Activated T-cell treated with anti-CD3 and anti-CD28 coated beads, Interleukin-2, amount 50 U/mL, for 1 hour (primary cell): ENCODE data around the gene GAS6.
"Not testable (repeated sequence)": the region's sequence is repeated elsewhere in the genome, so short reads cannot be mapped to it uniquely, and the experiment has no call there.

Experiments
- DNase-seq: peaks from one replicate; pipeline ENCODE4 v3.0.0-alpha.2; 2020

Gene GAS6

GRCh38 chr13:113803409-113804016 lies 60.4 kb downstream of the GAS6 start:
- DNase-seq = no peak

DNA sequence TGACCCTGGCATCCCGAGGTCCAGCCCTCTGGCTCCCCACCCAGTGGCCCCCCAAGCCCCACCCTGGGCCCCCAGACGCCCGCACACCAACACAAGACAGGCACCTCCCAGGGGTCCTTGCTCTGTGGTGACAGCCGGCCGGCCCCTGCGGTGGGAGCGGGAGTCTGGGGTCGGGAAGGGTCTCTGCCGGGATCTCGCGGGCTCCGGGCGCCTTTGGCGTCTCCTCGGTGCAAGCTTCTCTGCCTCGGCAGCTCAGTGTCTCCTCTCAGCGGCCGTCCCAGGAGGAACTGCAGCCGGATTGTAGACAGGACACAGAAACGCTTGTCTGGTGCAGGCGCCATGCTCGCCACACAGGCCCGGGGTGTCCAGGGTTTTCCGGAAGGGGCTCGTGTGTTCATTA lies 61.1 kb downstream of the GAS6 start:
- no peak for DNase-seq

DNA sequence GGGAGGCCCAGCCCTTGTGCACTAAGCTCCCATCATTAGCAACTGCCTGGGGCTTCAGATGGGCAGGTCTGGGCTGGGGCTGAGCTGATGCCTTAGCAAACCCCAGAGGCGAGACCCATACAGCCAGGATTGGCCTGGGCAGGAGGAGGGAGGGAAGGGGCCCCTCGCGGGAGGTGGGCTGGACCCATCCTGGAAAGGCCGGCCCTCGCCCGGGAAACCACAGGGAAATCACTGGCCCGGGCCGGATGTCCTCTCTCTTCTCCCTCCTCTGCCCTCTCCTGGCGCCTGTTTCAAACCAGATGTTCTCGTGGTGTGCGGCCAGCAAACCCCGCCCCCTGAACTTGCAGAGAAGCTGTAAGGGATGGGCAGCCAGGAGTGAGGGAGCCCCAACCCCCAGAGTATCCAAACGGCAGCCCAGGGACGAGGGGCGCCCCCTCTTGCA lies 61.8 kb downstream of the GAS6 start:
- no peak for DNase-seq

DNA sequence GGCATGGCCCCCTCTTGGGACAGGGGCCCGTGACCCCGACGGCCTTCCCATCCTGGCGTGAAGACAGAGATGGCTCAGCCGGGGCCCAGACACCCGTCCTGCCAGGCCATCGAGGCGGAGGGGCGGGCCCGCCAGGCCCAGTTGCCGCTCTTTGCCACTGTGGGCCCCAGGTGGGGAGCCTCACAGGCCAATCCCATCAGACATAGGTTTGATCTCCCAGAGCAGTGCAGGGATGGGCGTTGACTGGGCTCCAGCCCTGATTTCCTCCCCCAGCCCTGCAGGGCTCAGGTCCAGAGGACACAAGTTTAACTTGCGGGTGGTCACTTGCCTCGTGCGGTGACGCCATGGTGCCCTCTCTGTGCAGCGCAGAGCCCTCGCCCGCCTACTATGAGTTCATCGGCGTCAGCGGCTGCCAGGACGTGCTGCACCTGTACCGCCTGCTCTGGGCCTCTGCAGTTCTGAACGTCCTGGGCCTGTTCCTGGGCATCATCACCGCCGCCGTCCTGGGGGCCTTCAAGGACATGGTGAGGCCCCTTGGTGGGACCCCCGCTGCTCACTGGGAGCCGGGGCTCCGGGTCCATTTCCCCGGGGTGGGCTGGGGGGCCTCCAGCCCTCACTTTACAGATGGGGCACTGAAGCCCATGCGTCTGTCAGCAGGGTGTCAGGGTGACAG lies 62.5 kb downstream of the GAS6 start:
- DNase-seq = no peak

GRCh38 chr13:113800576-113800926 lies 63.3 kb downstream of the GAS6 start:
- DNase-seq = no peak

- no peak for DNase-seq
These were observed 65.6 kb downstream of the GAS6 start for GRCh38 chr13:113798200-113798811.

- no peak for DNase-seq
These were observed 66.8 kb downstream of the GAS6 start for GRCh38 chr13:113796964-113797676.

DNA sequence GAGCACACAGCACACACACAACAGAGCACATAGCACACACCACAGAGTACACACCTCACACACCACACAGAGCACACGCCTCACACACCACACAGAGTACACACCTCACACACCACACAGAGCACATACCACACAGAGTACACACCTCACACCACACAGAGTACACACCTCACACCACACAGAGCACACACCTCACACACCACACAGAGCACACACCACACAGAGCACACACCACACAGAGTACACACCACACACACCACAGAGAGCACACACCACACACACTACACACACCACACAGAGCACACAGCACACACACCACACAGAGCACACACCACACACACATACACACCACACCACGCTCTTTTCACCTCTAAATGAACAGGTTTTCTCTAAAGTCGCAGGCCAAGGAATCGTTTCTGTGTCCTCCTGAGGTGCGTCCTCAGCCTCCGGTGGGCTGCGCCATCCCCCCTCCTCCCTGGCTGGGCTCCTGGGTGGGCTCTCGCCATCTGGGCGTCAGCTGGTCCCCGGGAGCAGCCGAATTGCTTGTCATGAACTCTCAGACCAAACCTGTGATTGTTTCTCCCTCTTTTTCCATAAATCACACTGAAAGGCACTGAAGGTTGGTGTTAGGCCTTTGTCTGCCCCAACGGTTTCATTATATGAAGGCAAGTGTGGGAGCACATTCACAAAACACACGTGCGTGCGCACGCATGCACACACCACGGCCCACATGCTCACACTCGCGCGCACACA lies 67.5 kb downstream of the GAS6 start:
- no peak for DNase-seq

- DNase-seq = not testable (repeated sequence)
These were observed 68.5 kb downstream of the GAS6 start for GRCh38 chr13:113795362-113795761.

DNA sequence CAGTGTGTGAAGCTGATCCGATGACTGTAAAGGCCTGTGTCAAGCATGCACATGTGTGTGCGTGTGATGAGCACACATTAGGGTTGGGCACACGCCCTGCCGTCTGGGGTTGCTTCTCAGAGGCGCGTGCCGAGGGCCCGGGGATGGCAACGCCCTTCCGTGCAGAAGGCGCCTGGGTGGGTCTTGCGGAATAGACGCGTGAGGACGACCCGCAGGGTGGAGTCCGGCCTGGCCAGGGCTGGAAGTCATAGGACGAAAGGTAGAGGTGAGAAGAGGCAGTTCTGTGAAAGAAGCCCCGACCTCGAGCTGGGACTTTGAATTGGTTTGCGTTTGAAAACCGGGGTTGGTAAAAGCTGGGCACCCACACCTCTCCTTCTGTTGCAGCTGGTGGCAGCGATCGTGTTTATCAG lies 69.1 kb downstream of the GAS6 start:
- no peak for DNase-seq

GRCh38 chr13:113794086-113794485 lies 69.8 kb downstream of the GAS6 start:
- no peak for DNase-seq

DNA sequence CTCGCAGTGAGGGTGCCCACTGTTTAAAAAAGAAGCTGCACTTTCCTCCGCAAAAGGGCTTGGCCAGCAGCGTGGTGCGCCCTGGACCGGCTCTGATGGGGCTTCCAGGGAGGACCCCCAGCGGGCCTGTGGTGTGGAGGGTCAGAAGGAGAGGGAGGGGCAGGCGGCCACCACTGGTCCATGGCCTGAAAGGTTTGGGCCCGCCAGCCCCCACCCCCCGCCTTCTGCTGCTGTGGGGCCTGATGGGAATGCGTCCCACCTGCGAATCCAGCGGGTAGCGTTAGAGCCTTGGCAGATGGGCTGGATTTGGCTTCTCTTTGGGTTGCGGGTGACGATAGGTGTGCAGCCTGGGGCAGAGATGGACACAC lies 70.2 kb downstream of the GAS6 start:
- no peak for DNase-seq

GRCh38 chr13:113792886-113793717 lies 70.8 kb downstream of the GAS6 start:
- no peak for DNase-seq

DNA sequence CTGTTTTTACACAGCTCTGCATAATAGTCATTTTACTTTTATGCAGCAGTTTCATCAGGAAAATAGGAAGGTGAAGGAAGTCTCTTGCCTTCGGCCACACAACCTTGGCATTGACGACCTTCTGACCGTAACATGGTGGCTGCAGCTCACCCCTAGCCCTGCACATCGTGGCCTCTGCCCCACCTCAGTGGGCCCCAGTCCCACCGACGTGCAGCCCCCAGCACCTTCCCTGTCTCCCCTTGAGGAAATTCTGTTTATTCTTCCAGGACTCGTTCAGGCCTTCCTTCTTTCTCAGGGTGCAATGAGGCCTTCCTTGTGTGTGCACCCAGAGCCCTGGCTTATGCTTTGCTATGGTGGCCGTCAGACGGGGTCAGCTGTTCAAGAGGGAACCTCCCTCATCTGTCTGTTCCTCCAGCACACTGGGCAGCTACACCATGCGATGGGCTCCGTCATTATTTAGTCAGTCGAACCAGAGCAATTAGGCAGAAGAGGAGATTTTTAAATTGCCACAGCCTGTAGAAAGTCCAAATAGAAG lies 71.6 kb downstream of the GAS6 start:
- DNase-seq = no peak

DNA sequence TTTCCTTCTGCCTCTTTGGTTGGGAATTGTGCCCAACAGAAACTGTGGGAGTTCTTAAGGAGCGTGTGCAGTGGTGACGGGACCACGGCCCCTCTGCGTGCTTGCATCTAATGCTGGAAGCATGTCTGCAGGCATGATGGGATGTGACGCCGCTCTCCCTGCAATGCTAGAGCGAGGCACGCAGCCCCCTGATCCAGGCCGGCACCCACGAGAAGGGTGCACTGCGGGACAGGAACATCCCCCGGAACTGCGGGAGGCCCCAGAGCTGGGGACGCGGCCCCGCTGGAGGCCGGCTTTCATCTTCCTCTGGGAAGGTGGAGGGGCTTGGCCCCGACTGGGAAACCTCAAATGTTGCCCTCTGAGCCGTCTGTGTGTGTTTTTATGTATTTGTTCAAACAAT lies 72.1 kb downstream of the GAS6 start:
- no peak for DNase-seq

GRCh38 chr13:113791226-113791625 lies 72.7 kb downstream of the GAS6 start:
- DNase-seq = no peak

DNA sequence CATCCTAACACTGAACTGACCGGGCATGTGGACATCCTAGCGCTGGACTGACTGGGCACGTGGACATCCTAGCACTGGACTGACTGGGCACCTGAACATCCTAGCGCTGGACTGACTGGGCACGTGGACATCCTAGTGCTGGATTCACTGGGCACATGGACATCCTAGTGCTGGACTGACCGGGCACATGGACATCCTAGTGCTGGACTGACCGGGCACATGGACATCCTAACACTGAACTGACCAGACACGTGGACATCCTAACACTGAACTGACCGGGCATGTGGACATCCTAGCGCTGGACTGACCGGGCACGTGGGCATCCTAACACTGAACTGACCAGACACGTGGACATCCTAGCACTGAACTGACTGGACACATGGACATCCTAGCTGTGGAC lies 73.9 kb downstream of the GAS6 start:
- DNase-seq = not testable (repeated sequence)

DNA sequence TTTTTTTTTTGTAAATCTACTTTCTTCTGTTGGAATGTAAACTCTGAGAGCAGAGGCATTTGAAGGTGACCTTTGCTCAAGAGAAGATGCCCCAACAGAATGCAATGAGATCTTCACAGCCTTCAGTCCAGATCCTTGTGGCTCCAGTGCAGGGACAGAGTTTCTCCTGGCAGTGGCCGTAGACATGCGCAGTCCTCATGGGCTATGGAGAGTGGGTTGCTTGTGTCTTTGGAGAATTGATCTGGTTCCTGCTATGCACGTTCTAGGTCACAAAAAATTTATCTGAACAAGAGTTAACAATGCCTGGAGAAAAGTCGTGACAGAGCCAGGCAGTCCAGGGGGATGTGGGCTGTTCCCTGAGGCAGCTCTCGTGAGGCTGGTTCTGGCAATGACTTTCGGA lies 74.7 kb downstream of the GAS6 start:
- no peak for DNase-seq

DNA sequence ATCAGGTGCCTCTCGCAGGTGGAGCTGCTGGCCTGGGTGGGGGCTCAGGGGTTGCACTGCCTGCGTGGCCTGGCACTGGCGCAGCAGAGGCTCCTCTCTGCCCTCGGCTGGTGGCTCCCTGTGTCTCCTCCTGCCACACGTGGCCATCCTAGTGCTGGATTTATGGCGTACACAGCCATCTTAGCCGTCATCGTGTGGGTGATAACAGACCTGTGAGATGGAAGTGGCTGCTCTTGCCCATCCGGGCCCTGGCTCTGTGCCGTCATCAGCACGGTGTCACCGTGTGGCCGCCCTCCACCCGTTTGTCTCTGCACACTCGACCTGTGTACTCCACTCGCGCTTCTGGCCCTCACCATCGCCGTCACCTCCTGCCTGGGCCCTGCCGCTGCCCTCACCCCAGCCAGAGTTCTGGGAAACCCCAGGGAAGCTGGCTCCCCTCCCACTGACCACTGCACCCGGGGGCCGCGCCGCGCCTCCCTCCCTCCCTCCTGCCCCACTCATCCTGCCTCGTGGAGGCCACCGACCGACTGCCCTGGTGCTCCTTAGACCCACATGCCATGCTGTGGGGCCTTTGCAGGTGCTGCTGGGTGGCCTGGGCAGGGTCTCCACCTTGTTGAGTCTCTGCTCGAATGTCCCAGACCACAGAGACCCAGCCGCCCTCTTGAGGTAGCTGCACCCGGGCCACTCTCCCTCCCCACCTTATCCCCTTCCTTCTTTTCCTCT lies 75.3 kb downstream of the GAS6 start:
- no peak for DNase-seq

DNA sequence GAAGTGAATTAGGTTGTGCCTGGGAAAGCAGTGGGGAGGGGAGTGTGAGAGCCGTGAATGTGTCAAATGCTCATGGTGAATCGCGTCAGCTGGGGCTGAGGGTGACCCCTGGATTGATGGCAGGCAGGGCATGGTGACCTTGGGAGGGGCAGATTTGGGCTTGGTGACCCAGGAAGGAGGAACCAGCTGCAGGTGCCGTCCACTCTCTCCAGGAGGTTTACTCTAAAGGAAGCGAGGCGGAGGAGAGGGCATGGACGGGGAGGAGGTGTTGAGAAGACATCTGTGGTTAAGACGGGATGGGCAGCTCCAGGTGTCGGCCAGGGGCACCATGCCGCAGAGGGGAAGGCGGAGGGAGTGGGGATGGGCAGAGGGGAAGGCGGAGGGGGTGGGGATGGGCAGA lies 76.2 kb downstream of the GAS6 start:
- DNase-seq = no peak

DNA sequence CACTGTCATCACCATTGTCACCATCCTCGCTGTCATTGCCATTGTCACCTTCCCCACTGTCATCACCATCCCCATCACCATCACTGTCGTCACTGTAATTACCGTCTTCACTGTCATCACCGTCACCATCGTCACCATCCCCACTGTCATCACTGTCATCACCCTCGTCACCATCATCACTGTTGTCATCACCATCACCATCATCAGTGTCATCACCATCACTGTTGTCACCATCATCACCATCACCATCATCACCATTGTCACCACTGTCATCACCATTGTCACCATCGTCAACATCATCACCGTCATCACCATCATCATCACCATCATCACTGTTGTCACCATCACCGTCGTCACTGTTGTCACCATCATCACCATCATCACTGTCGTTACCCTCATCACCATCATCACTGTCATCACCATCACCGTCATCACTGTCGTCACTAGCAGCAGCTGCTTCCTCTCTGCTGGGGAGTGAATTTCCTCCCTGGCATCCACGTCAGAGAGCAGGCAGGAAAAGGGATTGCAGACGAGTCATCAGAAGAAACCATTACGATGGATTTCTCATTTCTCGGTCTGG lies 77.5 kb downstream of the GAS6 start:
- no peak for DNase-seq
